Panc1 (cell line): ENCODE data around the gene KRTAP10-9. TPM values are rescaled to one million over a fixed set of nuclear protein-coding genes. Genes with fewer than 3 reads are reported as not detected.

ENCODE experiments used
- ATAC-seq: fragments of 200-7000 bp; cut with Tn5 transposase; 2 replicates; pipeline ENCODE4 v1.9.1; 2020; ENCODE audit warnings: mild to moderate bottlenecking, moderate library complexity
- BruUV-seq: library from RNA; stranded (reverse); fragments of 400-500 nt; replicated peaks from 2 replicates; lab custom pipeline; 2021; lab: Mats Ljungman, UMichigan
- CTCF ChIA-PET: fragments of 300-600 bp; sonication (Branson Sonifier 250); formaldehyde crosslinking; loops from one replicate; lab custom pipeline; 2022; ENCODE audit warnings: antibody characterized with exemption; lab: Charles Lee
- POLR2A ChIA-PET: fragments of 300-600 bp; sonication (Branson Sonifier 250); formaldehyde crosslinking; loops from one replicate; lab custom pipeline; 2022; ENCODE audit warnings: antibody characterized with exemption; lab: Charles Lee
- DNase-seq: peaks from one replicate; pipeline ENCODE4 v3.0.0-alpha.2; 2010; ENCODE audit warnings: low read depth, low spot score
- H3K27ac ChIP-seq: 2 replicates; pipeline ENCODE4 v1.5.1; 2011; ENCODE audit warnings: mild to moderate bottlenecking, low read length, inconsistent platforms
- H3K27me3 ChIP-seq: fragments of 200-500 bp; sonication (Bioruptor generic); 2 replicates; pipeline ENCODE4 v1.6.0; 2014; ENCODE audit warnings: low read length, inconsistent platforms; ENCODE audit not compliant: control insufficient read depth, insufficient read depth
- H3K36me3 ChIP-seq: fragments of 200-500 bp; sonication (Bioruptor generic); 2 replicates; pipeline ENCODE4 v1.5.1; 2014; ENCODE audit warnings: inconsistent platforms, mild to moderate bottlenecking, low read length, moderate library complexity; ENCODE audit not compliant: control insufficient read depth, insufficient read depth
- H3K4me1 ChIP-seq: 2 replicates; pipeline ENCODE4 v1.5.1; 2011; ENCODE audit warnings: inconsistent platforms, mild to moderate bottlenecking, low read length, moderate library complexity; ENCODE audit not compliant: control insufficient read depth, insufficient read depth
- H3K4me3 ChIP-seq, 2 experiments: 2 replicates each; pipeline ENCODE4 v1.5.1; 2011 to 2012; ENCODE audit warnings: low read depth in 2 of 2, low read length in 2 of 2, mild to moderate bottlenecking in 2 of 2, inconsistent platforms in 1 of 2, moderate library complexity in 1 of 2
- H3K9me3 ChIP-seq: fragments of 200-500 bp; sonication (Bioruptor generic); 2 replicates; pipeline ENCODE4 v1.5.1; 2014; ENCODE audit warnings: low read depth, mild to moderate bottlenecking, inconsistent platforms, low read length, moderate library complexity; ENCODE audit not compliant: control insufficient read depth, insufficient read depth
- CTCF ChIP-seq: fragments of 450-650 bp; IDR thresholded peaks from 2 replicates; pipeline ENCODE4 v1.5.1; 2017; ENCODE audit warnings: mild to moderate bottlenecking
- POLR2AphosphoS5 ChIP-seq: IDR thresholded peaks from 2 replicates; pipeline ENCODE4 v1.6.1; 2012; ENCODE audit warnings: mild to moderate bottlenecking, low read depth, low read length, moderate library complexity
- REST ChIP-seq, 2 experiments: IDR thresholded peaks; 2 replicates each; pipeline ENCODE4 v1.6.1; 2011 to 2012; ENCODE audit warnings: low read depth in 2 of 2, control low read depth in 1 of 2, low read length in 1 of 2, mild to moderate bottlenecking in 1 of 2, moderate library complexity in 1 of 2; ENCODE audit not compliant: insufficient read depth in 1 of 2
- SIN3A ChIP-seq: IDR thresholded peaks from 2 replicates; pipeline ENCODE4 v1.6.1; 2012; ENCODE audit warnings: low read depth, mild to moderate bottlenecking, low read length, moderate library complexity, borderline replicate concordance; ENCODE audit not compliant: insufficient read depth
- TCF7L2 ChIP-seq: IDR thresholded peaks from 2 replicates; pipeline ENCODE4 v1.6.1; 2011; ENCODE audit warnings: mild to moderate bottlenecking, low read depth, low read length, inconsistent platforms
- in situ Hi-C: cut with HindIII; loops from 2 replicates; pipeline ENCODE4 v1.10.0; 2016; ENCODE audit warnings: low sequenced_read_pairs, low pct_unique_long_range_greater_than_20kb
- intact Hi-C: fragments of 100-400 bp; cut with micrococcal nuclease; formaldehyde crosslinking; loops from one replicate; pipeline ENCODE4 v1.10.0; 2022; ENCODE audit not compliant: unreplicated experiment
- total RNA-seq: library from RNA; stranded (reverse); gene quantifications from one replicate; pipeline ENCODE4 v1.2.1, GENCODE V29; 2021; ENCODE audit not compliant: unreplicated experiment

Gene KRTAP10-9
- total RNA-seq, 1 experiment from 2014 or later = not detected

DNA sequence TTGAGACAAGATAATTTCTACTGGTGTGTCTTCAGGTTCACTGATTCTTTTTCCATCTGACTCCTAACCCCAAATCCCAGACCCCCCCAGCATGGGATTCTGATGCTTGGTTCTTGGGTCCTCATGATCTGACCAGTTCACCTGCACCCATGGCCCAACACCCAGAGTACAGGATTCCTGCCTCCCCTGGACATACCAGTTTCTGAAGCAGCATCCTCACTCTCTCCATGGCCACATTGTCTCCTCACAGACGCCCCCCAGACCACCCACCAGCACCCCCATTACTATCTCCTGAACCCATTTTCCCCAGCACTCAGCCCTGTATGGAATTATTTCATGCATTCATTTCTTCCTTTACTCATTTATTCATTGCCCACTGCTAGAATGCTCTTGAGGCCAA, 30.0 kb downstream of the KRTAP10-9 start:
- no TSS peak for BruUV-seq
- Histone ChIP-seq H3K27ac (no peak overlapping the region), H3K4me3 (no peak overlapping the region), H3K36me3 (no peaks in the 10 kb centered on the region), H3K9me3 (no peaks in the 10 kb centered on the region), H3K27me3 (no peaks in the 10 kb centered on the region), H3K4me1 (no peaks in the 10 kb centered on the region)
- CTCF ChIA-PET = no interaction called here
- DNase-seq (no peak), ATAC-seq (no peak)
- TF ChIP-seq POLR2AphosphoS5 (no peak), TCF7L2 (no peak), SIN3A (no peak), CTCF (no peak), REST (IDR thresholded peaks at IDR 0.05; ENCODE audit: insufficient read depth in 1 of 2, low read depth in 2 of 2, low read length in 1 of 2) (no peak)
- POLR2A ChIA-PET = no interaction called here
- in situ Hi-C loops = no loop called here
- intact Hi-C loops = no loop called here

GRCh38 chr21:44657635-44658540, 31.0 kb downstream of the KRTAP10-9 start, which contains the start of gene KRTAP12-3:
KRTAP12-3 (plus strand) TSS chr21:44657932; CDS start chr21:44657980, 48 bp downstream.
- DNase-seq (no peak), ATAC-seq (no peak)
- H3K36me3 ChIP-seq = no peaks in the 10 kb centered on the region
- CTCF ChIA-PET = no interaction called here
- intact Hi-C loops (no loop called here), in situ Hi-C loops (no loop called here)
- TF ChIP-seq REST (IDR thresholded peaks at IDR 0.05; ENCODE audit: insufficient read depth in 1 of 2, low read depth in 2 of 2, low read length in 1 of 2) (no peak), SIN3A (no peak), TCF7L2 (no peak), POLR2AphosphoS5 (no peak), CTCF (no peak)
- no TSS peak for BruUV-seq
- no peaks in the 10 kb centered on the region for H3K4me1 ChIP-seq
- H3K9me3 ChIP-seq = no peaks in the 10 kb centered on the region
- H3K4me3 ChIP-seq = no peak within 1 kb of the TSS
- H3K27me3 ChIP-seq = no peaks in the 10 kb centered on the region
- POLR2A ChIA-PET = no interaction called here
- no peak within 1 kb of the TSS for H3K27ac ChIP-seq
